K562 (cell line): ENCODE data around the gene TMCC1. TPM values are rescaled to one million over a fixed set of nuclear protein-coding genes. Genes with fewer than 3 reads are reported as not detected.

Experiments used
- ATAC-seq: fragments of 200-7000 bp; cut with Tn5 transposase; 3 replicates; pipeline ENCODE4 v1.9.1; 2020; ENCODE audit warnings: moderate library complexity
- BruUV-seq: library from RNA; stranded (reverse); fragments of 400-500 nt; replicated peaks from 2 replicates; lab custom pipeline; 2021; lab: Mats Ljungman, UMichigan
- CTCF ChIA-PET: fragments of 300-600 bp; formaldehyde crosslinking; extraction: SDS; loops from one replicate; lab custom pipeline; 2021; ENCODE audit warnings: low intra/inter-chr PET ratio; lab: Yijun Ruan, JAX
- POLR2A ChIA-PET: fragments of 300-600, 350-650 bp; sonication (Branson Sonifier 250); formaldehyde crosslinking; extraction: SDS; loops from one replicate; lab custom pipeline; 2021; ENCODE audit warnings: antibody characterized with exemption, inconsistent platforms; lab: Yijun Ruan, JAX
- DNase-seq, 4 experiments: peaks; one replicate each; pipeline versions ENCODE4 v3.0.0 to v3.0.0-alpha.2; 2011 to 2018; ENCODE audit warnings: low spot score in 3 of 4, mixed read lengths in 3 of 4; ENCODE audit errors: extremely low read depth in 1 of 4
- FAIRE-seq: peaks from 2 replicates; lab custom pipeline; 2011; peaks lifted over from hg19 to GRCh38; lab: Jason Lieb, UNC
- H2AFZ ChIP-seq: 2 replicates; pipeline ENCODE4 v1.6.0; 2011; ENCODE audit warnings: low read depth, low read length, control low read depth, inconsistent platforms
- H3K27ac ChIP-seq: fragments of 200-600 bp; 3 replicates; pipeline ENCODE4 v1.8.0; 2011; ENCODE audit warnings: low read depth, mild to moderate bottlenecking, control low read depth, inconsistent platforms, low read length, moderate library complexity, mixed read lengths; ENCODE audit errors: extremely low read depth
- H3K27me3 ChIP-seq, 2 experiments: fragments of 300-600 bp in 1 of 2; 2 replicates in 1 of 2; 3 replicates in 1 of 2; pipeline versions ENCODE4 v1.6.0 to v1.8.0; 2011; ENCODE audit warnings: inconsistent platforms in 2 of 2, low read length in 2 of 2, mild to moderate bottlenecking in 1 of 2, mixed read lengths in 1 of 2, moderate library complexity in 1 of 2; ENCODE audit not compliant: control insufficient read depth in 2 of 2, insufficient read depth in 2 of 2
- H3K36me3 ChIP-seq: fragments of 300-600 bp; 3 replicates; pipeline ENCODE4 v1.8.0; 2011; ENCODE audit warnings: mild to moderate bottlenecking, low read length, inconsistent platforms; ENCODE audit not compliant: control insufficient read depth, insufficient read depth
- H3K4me1 ChIP-seq, 2 experiments: fragments of 200-600 bp in 1 of 2; replicated peaks in 1 of 2; 2 replicates in 1 of 2; 3 replicates in 1 of 2; pipeline versions ENCODE4 v1.5.1 to v1.8.0; 2011; ENCODE audit warnings: inconsistent platforms in 2 of 2, low read length in 2 of 2, mild to moderate bottlenecking in 1 of 2, mixed read lengths in 1 of 2, moderate library complexity in 1 of 2; ENCODE audit not compliant: control insufficient read depth in 2 of 2, insufficient read depth in 2 of 2
- H3K4me2 ChIP-seq: 2 replicates; pipeline ENCODE4 v1.6.1; 2011; ENCODE audit warnings: low read length, control low read depth, inconsistent platforms, mixed read lengths; ENCODE audit not compliant: insufficient read depth
- H3K4me3 ChIP-seq: fragments of 200-600 bp; sonication (generic), shearing (Covaris generic); 2 replicates; pipeline ENCODE4 v1.5.1; 2016; ENCODE audit warnings: control low read depth, inconsistent platforms
- H3K79me2 ChIP-seq: fragments of 200-600 bp; 3 replicates; pipeline ENCODE4 v1.8.0; 2011; ENCODE audit warnings: low read length, inconsistent platforms; ENCODE audit not compliant: control insufficient read depth, insufficient read depth
- H3K9ac ChIP-seq, 2 experiments: 2 replicates each; pipeline versions ENCODE4 v1.6.0 to v1.6.1; 2011; ENCODE audit warnings: low read depth in 2 of 2, low read length in 2 of 2, control low read depth in 1 of 2, inconsistent platforms in 1 of 2, mild to moderate bottlenecking in 1 of 2, mixed read lengths in 1 of 2; ENCODE audit not compliant: insufficient read depth in 1 of 2
- H3K9me1 ChIP-seq: one replicate; pipeline ENCODE4 v1.6.0; 2011; ENCODE audit warnings: inconsistent platforms, mild to moderate bottlenecking, low read length, moderate library complexity; ENCODE audit not compliant: control insufficient read depth, insufficient read depth
- H3K9me3 ChIP-seq: replicated peaks from 2 replicates; pipeline ENCODE4 v1.5.1; 2011; ENCODE audit warnings: low read depth, low read length, inconsistent platforms; ENCODE audit not compliant: control insufficient read depth, insufficient read depth
- H4K20me1 ChIP-seq: replicated peaks from 2 replicates; pipeline ENCODE4 v1.6.1; 2011; ENCODE audit warnings: low read length, inconsistent platforms, mixed read lengths; ENCODE audit not compliant: control insufficient read depth, insufficient read depth
- CTCF ChIP-seq, 3 experiments: IDR thresholded peaks in 2 of 3; conservative IDR thresholded peaks in 1 of 3; 2 replicates each; pipeline ENCODE4 v1.5.1; 2011 to 2012; ENCODE audit warnings: low read length in 3 of 3, mild to moderate bottlenecking in 3 of 3, control low read depth in 2 of 3, improper control_type of control experiment in 1 of 3, inconsistent platforms in 1 of 3, low read depth in 1 of 3, mixed read lengths in 1 of 3, moderate library complexity in 1 of 3; ENCODE audit not compliant: insufficient read depth in 2 of 3
- KDM4B ChIP-seq, 2 experiments: fragments of 450-650 bp in 1 of 2; sonication (generic) in 1 of 2; IDR thresholded peaks; 2 replicates each; pipeline ENCODE4 v1.6.1; 2016 to 2017; ENCODE audit warnings: borderline replicate concordance in 2 of 2, antibody characterized with exemption in 1 of 2, low read depth in 1 of 2, mild to moderate bottlenecking in 1 of 2
- SIN3B ChIP-seq: fragments of 450-650 bp; IDR thresholded peaks from 2 replicates; pipeline ENCODE4 v1.6.1; 2017; ENCODE audit warnings: low read depth, mild to moderate bottlenecking, moderate library complexity
- SMARCC2 ChIP-seq: fragments of 450-650 bp; IDR thresholded peaks from 2 replicates; pipeline ENCODE4 v1.6.1; 2017; ENCODE audit warnings: antibody characterized with exemption, moderate library complexity, mild to moderate bottlenecking, low read depth
- SRF ChIP-seq, 2 experiments: fragments of 250-450, 450-650 bp in 1 of 2; sonication (Bioruptor Pico) in 1 of 2; sonication (generic) in 1 of 2; formaldehyde crosslinking; IDR thresholded peaks; 2 replicates each; pipeline versions ENCODE4 v1.5.0 to v1.5.1; 2020 to 2022; ENCODE audit warnings: mild to moderate bottlenecking in 1 of 2, missing genetic modification reagents in 1 of 2
- STAG1 ChIP-seq: sonication (generic); formaldehyde crosslinking; IDR thresholded peaks from 2 replicates; pipeline ENCODE4 v1.5.0; 2020; ENCODE audit warnings: missing genetic modification reagents, borderline replicate concordance
- ZBTB2 ChIP-seq: fragments of 450-650 bp; IDR thresholded peaks from 2 replicates; pipeline ENCODE4 v1.6.1; 2016; ENCODE audit warnings: antibody characterized with exemption
- ZNF561 ChIP-seq: fragments of 450-650 bp; formaldehyde crosslinking; conservative IDR thresholded peaks from 2 replicates; pipeline ENCODE4 v1.4.0; 2020; ENCODE audit warnings: mild to moderate bottlenecking, moderate library complexity
- WGBS: fragments of 100-300 bp; shearing (Covaris generic); methylation state at CpG from one replicate; pipeline ENCODE4 v1.1.6; 2016; ENCODE audit warnings: low coverage, mixed read lengths; ENCODE audit not compliant: insufficient coverage; ENCODE audit errors: missing lambda C conversion rate; 5-methylcytosine and 5-hydroxymethylcytosine counted together
- in situ Hi-C: fragments of 300-500 bp; cut with MboI; formaldehyde crosslinking; loops from 4 replicates; pipeline ENCODE4 v1.15.0; 2018; ENCODE audit warnings: inconsistent platforms, mixed read lengths
- intact Hi-C: fragments of 100-400 bp; cut with micrococcal nuclease; formaldehyde crosslinking; loops from 2 replicates; pipeline ENCODE4 v1.14.2; 2022
- polyA plus RNA-seq, 8 experiments: library from polyadenylated mRNA; depleted of rRNA in 4 of 8; stranded (reverse) in 5 of 8; unstranded in 3 of 8; fragments of >200 nt; fragmentation: Nextera tagmentation in 2 of 8; fragmentation: Illumina TruSeq in 1 of 8; extraction: Ambion mirVana in 2 of 8; extraction: Trizol in 1 of 8; gene quantifications; 2 replicates each; pipeline versions ENCODE4 v1.2.1 to v1.2.3, GENCODE V29; 2011 to 2014; ENCODE audit warnings: inconsistent platforms in 1 of 8, missing spikeins in 1 of 8
- total RNA-seq, 7 experiments: library from RNA; depleted of rRNA in 6 of 7; stranded (reverse); fragments of >200 nt in 6 of 7; fragmentation: Illumina TruSeq in 2 of 7; extraction: Trizol in 2 of 7; gene quantifications; 2 replicates each; pipeline versions ENCODE4 v1.2.1 to v1.2.3, GENCODE V29; 2011 to 2021; ENCODE audit warnings: low replicate concordance in 1 of 7
- TF ChIP-seq, protein P1 (sequence below): fragments of 250-450 bp; sonication (Bioruptor Pico); IDR thresholded peaks from 2 replicates; pipeline ENCODE4 v1.4.0; 2020; ENCODE audit warnings: mild to moderate bottlenecking, moderate library complexity, borderline replicate concordance
- TF ChIP-seq, protein P2 (sequence below): fragments of 200-800 bp; sonication (Bioruptor generic); IDR thresholded peaks from 2 replicates; pipeline ENCODE4 v1.6.1; 2017; ENCODE audit warnings: missing genetic modification characterization, missing compliant biosample characterization

TMCC1 gene
- total and polyA plus RNA-seq, 9 of the 15 experiments (the other 6 are each of a cell fraction or from before 2014, with no cell fraction given), result 0.89 to 8.7 (median 4.0) TPM

- DNase-seq (peak in 1 of 4 experiments; percentile 2), FAIRE-seq (no peak), ATAC-seq (no peak)
- Histone ChIP-seq H3K9ac (no peak overlapping the region), H3K9me3 (no peaks in the 10 kb centered on the region), H4K20me1 (no peaks in the 10 kb centered on the region), H2AFZ (no peak overlapping the region), H3K27me3 (no peaks in the 10 kb centered on the region), H3K4me1 (peaks cover under 1 to 53% of the 10 kb centered on the region in 2 experiments; a peak in 4 of 5 replicates), H3K27ac (no peak overlapping the region), H3K4me3 (no peak overlapping the region), H3K36me3 (no peaks in the 10 kb centered on the region), H3K9me1 (no peaks in the 10 kb centered on the region), H3K79me2 (no peaks in the 10 kb centered on the region), H3K4me2 (no peak overlapping the region)
- POLR2A ChIA-PET, result interaction anchor here (1.1 kb wide), 1 partner anchor 11 kb away, joined by 3 read pairs; no protein-coding TSS in a partner anchor
- CTCF ChIA-PET, result no interaction called here
- TF ChIP-seq ZBTB2 (no peak), SMARCC2 (no peak), SIN3B (no peak), SRF (CRISPR knock-in tag; IDR thresholded peaks at IDR 0.05) (no peak), STAG1 (CRISPR knock-in tag) (no peak), CTCF (IDR thresholded peaks at IDR 0.05 in 2 of 3, conservative IDR thresholded peaks at IDR 0.05 in 1 of 3; ENCODE audit: insufficient read depth in 2 of 3, low read depth in 1 of 3, low read length in 3 of 3) (no peak), KDM4B (IDR thresholded peaks at IDR 0.05; ENCODE audit: borderline replicate concordance in 2 of 2, low read depth in 1 of 2) (no peak), ZNF561 (CRISPR knock-in tag) (no peak)
- TF ChIP-seq, protein P1, sequence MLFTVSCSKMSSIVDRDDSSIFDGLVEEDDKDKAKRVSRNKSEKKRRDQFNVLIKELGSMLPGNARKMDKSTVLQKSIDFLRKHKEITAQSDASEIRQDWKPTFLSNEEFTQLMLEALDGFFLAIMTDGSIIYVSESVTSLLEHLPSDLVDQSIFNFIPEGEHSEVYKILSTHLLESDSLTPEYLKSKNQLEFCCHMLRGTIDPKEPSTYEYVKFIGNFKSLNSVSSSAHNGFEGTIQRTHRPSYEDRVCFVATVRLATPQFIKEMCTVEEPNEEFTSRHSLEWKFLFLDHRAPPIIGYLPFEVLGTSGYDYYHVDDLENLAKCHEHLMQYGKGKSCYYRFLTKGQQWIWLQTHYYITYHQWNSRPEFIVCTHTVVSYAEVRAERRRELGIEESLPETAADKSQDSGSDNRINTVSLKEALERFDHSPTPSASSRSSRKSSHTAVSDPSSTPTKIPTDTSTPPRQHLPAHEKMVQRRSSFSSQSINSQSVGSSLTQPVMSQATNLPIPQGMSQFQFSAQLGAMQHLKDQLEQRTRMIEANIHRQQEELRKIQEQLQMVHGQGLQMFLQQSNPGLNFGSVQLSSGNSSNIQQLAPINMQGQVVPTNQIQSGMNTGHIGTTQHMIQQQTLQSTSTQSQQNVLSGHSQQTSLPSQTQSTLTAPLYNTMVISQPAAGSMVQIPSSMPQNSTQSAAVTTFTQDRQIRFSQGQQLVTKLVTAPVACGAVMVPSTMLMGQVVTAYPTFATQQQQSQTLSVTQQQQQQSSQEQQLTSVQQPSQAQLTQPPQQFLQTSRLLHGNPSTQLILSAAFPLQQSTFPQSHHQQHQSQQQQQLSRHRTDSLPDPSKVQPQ (CRISPR knock-in tag), result no peak
- TF ChIP-seq, protein P2, sequence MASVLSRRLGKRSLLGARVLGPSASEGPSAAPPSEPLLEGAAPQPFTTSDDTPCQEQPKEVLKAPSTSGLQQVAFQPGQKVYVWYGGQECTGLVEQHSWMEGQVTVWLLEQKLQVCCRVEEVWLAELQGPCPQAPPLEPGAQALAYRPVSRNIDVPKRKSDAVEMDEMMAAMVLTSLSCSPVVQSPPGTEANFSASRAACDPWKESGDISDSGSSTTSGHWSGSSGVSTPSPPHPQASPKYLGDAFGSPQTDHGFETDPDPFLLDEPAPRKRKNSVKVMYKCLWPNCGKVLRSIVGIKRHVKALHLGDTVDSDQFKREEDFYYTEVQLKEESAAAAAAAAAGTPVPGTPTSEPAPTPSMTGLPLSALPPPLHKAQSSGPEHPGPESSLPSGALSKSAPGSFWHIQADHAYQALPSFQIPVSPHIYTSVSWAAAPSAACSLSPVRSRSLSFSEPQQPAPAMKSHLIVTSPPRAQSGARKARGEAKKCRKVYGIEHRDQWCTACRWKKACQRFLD (CRISPR knock-in tag), result no peak
- BruUV-seq, result no TSS peak
- in situ Hi-C loops (no loop called here), intact Hi-C loops (no loop called here)
- 73% methylated on average over 15 of the region's 18 CpGs for WGBS
Measured at GRCh38 chr3:129620828-129621559, 272.5 kb downstream of the TMCC1 start.
